ENCODE results near the gene MCM9. TPM values are rescaled to one million over a fixed set of nuclear protein-coding genes. Genes with fewer than 3 reads are reported as not detected.

MCM9 gene
- total RNA-seq, 3 donors from 2014 or later (not counting 1 experiment from before 2014, with no cell fraction given), result 45.2 to 53.4 (median 52.5) TPM

DNA sequence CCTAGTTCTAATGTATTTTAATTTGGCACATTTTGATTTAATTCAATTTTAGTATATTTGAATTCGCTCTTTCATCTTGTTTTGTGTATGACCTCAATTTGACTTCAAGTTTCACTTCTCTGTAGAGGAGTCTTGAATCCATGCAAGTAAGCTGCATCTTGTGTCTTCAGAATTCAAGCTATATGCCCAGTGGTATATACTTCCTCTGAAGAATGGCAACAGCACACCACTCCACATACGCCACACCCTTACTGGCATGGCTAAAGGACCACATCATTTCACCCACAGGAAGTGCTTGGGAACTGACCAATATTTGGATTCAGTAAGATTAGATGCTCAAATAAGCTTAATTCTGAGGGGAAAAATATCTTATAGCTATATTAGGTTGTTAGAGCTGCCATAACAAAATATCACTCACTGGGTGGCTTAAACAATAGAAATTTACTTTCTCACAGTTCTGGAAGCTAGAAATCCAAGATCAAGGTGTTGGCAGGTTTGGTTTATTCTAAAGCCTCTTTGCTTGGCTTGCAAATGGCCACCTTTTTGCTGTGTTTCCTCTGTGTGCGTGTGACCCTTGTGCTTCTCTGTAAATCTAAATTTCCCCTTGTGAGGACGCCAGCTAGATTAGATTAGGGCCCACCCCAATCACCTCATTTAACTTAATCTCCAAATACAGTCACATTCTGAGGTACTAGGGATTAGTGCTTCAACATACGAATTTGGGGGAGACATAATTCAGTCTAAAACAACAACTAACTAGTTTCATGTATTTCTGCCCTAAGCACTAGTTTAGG, 43.8 kb downstream of the MCM9 start:
- peak in 1 of 2 donors; percentile 43 for DNase-seq
- no peaks in the 10 kb centered on the region for H3K27me3 Mint-ChIP-seq (ENCODE audit: low read depth in 2 of 2)
- intact Hi-C loops (cut with micrococcal nuclease), result loop anchor here (5.0 to 10.0 kb wide), 2 partner anchors 456 to 1286 kb away; partner anchors contain the start of genes GOPC and MAN1A1
- peaks cover 61 to 65% of the 10 kb centered on the region in 2 donors for H3K4me1 Mint-ChIP-seq
- Histone ChIP-seq H3K27me3 (ENCODE audit: control insufficient read depth, insufficient read depth, low read length) (no peaks in the 10 kb centered on the region), H3K4me1 (ENCODE audit: control insufficient read depth, insufficient read depth, low read length) (peaks cover 9% of the 10 kb centered on the region), H3K36me3 (ENCODE audit: control insufficient read depth, insufficient read depth, low read length) (no peaks in the 10 kb centered on the region), H3K4me3 (ENCODE audit: low read length) (no peak overlapping the region), H3K9me3 (ENCODE audit: control insufficient read depth, insufficient read depth, low read length) (no peaks in the 10 kb centered on the region), H3K27ac (ENCODE audit: low read length) (peak overlapping the region; percentile 88)
- ATAC-seq, result no peak
- TF ChIP-seq, protein P1, sequence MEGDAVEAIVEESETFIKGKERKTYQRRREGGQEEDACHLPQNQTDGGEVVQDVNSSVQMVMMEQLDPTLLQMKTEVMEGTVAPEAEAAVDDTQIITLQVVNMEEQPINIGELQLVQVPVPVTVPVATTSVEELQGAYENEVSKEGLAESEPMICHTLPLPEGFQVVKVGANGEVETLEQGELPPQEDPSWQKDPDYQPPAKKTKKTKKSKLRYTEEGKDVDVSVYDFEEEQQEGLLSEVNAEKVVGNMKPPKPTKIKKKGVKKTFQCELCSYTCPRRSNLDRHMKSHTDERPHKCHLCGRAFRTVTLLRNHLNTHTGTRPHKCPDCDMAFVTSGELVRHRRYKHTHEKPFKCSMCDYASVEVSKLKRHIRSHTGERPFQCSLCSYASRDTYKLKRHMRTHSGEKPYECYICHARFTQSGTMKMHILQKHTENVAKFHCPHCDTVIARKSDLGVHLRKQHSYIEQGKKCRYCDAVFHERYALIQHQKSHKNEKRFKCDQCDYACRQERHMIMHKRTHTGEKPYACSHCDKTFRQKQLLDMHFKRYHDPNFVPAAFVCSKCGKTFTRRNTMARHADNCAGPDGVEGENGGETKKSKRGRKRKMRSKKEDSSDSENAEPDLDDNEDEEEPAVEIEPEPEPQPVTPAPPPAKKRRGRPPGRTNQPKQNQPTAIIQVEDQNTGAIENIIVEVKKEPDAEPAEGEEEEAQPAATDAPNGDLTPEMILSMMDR (IDR thresholded peaks at IDR 0.05), result no peak
- H3K36me3 Mint-ChIP-seq, result no peaks in the 10 kb centered on the region
- peak overlapping the region; percentile 100 for H3K4me3 Mint-ChIP-seq
- no peaks in the 10 kb centered on the region for H3K9me3 Mint-ChIP-seq
- peak overlapping the region; percentile 97 to 99 for H3K27ac Mint-ChIP-seq
- 66% methylated on average over 5 of the region's 5 CpGs for WGBS (ENCODE audit: insufficient coverage)

DNA sequence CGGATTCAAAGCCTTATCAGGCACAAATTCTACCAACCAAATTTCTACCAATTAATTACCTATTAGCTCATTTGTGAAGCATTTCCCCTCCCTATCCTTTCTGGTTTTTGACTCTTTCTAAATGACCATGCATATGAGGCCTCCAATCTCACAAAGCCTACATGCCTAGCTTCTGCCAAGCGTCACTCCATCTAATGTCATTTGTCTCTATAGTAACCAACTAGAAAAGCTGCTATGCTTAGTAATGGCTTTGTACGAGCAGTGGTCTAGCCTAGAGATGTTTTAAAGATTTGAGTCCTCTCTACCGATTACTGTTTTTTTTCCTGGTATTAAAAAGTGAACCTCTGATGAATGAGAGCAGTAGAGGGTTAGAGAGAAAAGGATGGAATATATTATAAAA, 45.8 kb downstream of the MCM9 start:
- intact Hi-C loops (cut with micrococcal nuclease), result no loop called here
- TF ChIP-seq, protein P1 (IDR thresholded peaks at IDR 0.05), result no peak
- Mint-ChIP-seq H3K36me3 (no peaks in the 10 kb centered on the region), H3K9me3 (no peaks in the 10 kb centered on the region), H3K4me3 (no peak overlapping the region), H3K4me1 (peaks cover 68 to 69% of the 10 kb centered on the region in 2 donors), H3K27me3 (ENCODE audit: low read depth in 2 of 2) (no peaks in the 10 kb centered on the region), H3K27ac (no peak overlapping the region)
- Histone ChIP-seq H3K27me3 (ENCODE audit: control insufficient read depth, insufficient read depth, low read length) (no peaks in the 10 kb centered on the region), H3K4me3 (ENCODE audit: low read length) (no peak overlapping the region), H3K4me1 (ENCODE audit: control insufficient read depth, insufficient read depth, low read length) (peaks cover 9% of the 10 kb centered on the region), H3K27ac (ENCODE audit: low read length) (no peak overlapping the region), H3K36me3 (ENCODE audit: control insufficient read depth, insufficient read depth, low read length) (no peaks in the 10 kb centered on the region), H3K9me3 (ENCODE audit: control insufficient read depth, insufficient read depth, low read length) (no peaks in the 10 kb centered on the region)
- 95% methylated on average over 4 of the region's 4 CpGs for WGBS (ENCODE audit: insufficient coverage)
- no peak for ATAC-seq
- no peak for DNase-seq

DNA sequence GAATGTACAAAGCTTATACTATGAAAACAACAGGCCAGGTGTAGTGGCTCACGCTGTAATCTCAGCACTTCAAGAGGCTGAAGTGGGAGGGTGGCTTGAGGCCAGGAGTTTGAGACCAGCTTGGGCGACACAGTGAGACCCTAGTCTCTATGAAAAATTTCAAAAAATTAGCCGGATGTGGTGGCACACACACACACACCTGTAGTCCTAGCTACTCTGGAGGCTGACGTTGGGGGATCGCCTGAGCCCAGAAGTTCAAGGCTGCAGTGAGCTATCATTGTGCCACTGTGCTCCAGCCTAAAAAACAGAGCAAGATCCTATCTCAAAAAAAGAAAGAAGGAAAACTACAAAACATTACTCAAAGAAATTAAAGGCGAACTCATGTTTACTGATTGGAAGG, 48.3 kb downstream of the MCM9 start:
- no peaks in the 10 kb centered on the region for H3K9me3 ChIP-seq (ENCODE audit: control insufficient read depth, insufficient read depth, low read length)
- Mint-ChIP-seq H3K36me3 (no peaks in the 10 kb centered on the region), H3K4me1 (peaks cover 53 to 60% of the 10 kb centered on the region in 2 donors), H3K4me3 (no peak overlapping the region), H3K27ac (no peak overlapping the region), H3K27me3 (ENCODE audit: low read depth in 2 of 2) (no peaks in the 10 kb centered on the region), H3K9me3 (no peaks in the 10 kb centered on the region)
- peaks cover 11% of the 10 kb centered on the region for H3K4me1 ChIP-seq (ENCODE audit: control insufficient read depth, insufficient read depth, low read length)
- H3K27me3 ChIP-seq (ENCODE audit: control insufficient read depth, insufficient read depth, low read length), result no peaks in the 10 kb centered on the region
- TF ChIP-seq, protein P1 (IDR thresholded peaks at IDR 0.05), result no peak
- no peak for ATAC-seq
- H3K27ac ChIP-seq (ENCODE audit: low read length), result no peak overlapping the region
- no peak overlapping the region for H3K4me3 ChIP-seq (ENCODE audit: low read length)
- WGBS (ENCODE audit: insufficient coverage), result 95% methylated on average over 5 of the region's 6 CpGs
- no peaks in the 10 kb centered on the region for H3K36me3 ChIP-seq (ENCODE audit: control insufficient read depth, insufficient read depth, low read length)
- no peak for DNase-seq
- intact Hi-C loops (cut with micrococcal nuclease), result no loop called here

Measured in natural killer cell (primary cell).